Peyer's patch (tissue), 4 donors: ENCODE results near the gene SLC39A11. TPM values are rescaled to one million over a fixed set of nuclear protein-coding genes. Genes with fewer than 3 reads are reported as not detected.

Source experiments
- DNase-seq, 3 donors: peaks; one replicate each; pipeline ENCODE4 v3.0.0-alpha.2; 2017 to 2019
- H3K27ac ChIP-seq, 4 donors: fragments of 200-600 bp; sonication (generic); one replicate each; pipeline ENCODE4 v1.5.1; 2016 to 2019
- H3K27me3 ChIP-seq, 2 donors: fragments of 200-600 bp; sonication (generic); one replicate each; pipeline ENCODE4 v1.5.1; 2019
- H3K36me3 ChIP-seq, 3 donors: fragments of 200-600 bp; sonication (generic); one replicate each; pipeline ENCODE4 v1.5.1; 2016 to 2019
- H3K4me1 ChIP-seq, 4 donors: fragments of 200-600 bp; sonication (generic); one replicate each; pipeline ENCODE4 v1.5.1; 2016 to 2019
- H3K4me3 ChIP-seq, 4 donors: fragments of 200-600 bp; sonication (generic); 1 replicate in 3 of 4; 2 replicates in 1 of 4; pipeline ENCODE4 v1.5.1; 2016 to 2019; ENCODE audit warnings: mild to moderate bottlenecking in 1 of 4
- H3K9me3 ChIP-seq, 4 donors: fragments of 200-600 bp; sonication (generic); one replicate each; pipeline ENCODE4 v1.5.1; 2016 to 2019; ENCODE audit warnings: mild to moderate bottlenecking in 1 of 4
- CTCF ChIP-seq, 6 experiments: fragments of 450-650 bp in 4 of 6; fragments of 200-600 bp in 2 of 6; sonication (generic) in 1 of 6; IDR thresholded peaks; one replicate each; pipeline ENCODE4 v1.5.1; 2017 to 2019; ENCODE audit warnings: antibody characterized with exemption in 6 of 6, mild to moderate bottlenecking in 3 of 6, moderate library complexity in 1 of 6
- POLR2A ChIP-seq, 2 donors: fragments of 450-650 bp; IDR thresholded peaks; one replicate each; pipeline ENCODE4 v1.5.1; 2017; ENCODE audit warnings: antibody characterized with exemption in 2 of 2, mild to moderate bottlenecking in 2 of 2, moderate library complexity in 2 of 2
- total RNA-seq, 4 donors: library from RNA; depleted of rRNA; stranded (reverse); fragments of >200 nt; gene quantifications; one replicate each; pipeline ENCODE4 v1.1.0, GENCODE V29; 2016

The SLC39A11 gene
- total RNA-seq, 4 donors from 2014 or later, result 39.9 to 91.6 (median 45.7) TPM

- DNase-seq, result no peak
- Histone ChIP-seq H3K36me3 (no peaks in the 10 kb centered on the region), H3K27me3 (no peaks in the 10 kb centered on the region), H3K4me3 (no peak overlapping the region), H3K27ac (no peak overlapping the region), H3K9me3 (no peaks in the 10 kb centered on the region), H3K4me1 (no peaks in the 10 kb centered on the region)
- no peak for TF ChIP-seq POLR2A (IDR thresholded peaks at IDR 0.05)
- TF ChIP-seq CTCF (IDR thresholded peaks at IDR 0.05), result no peak
Measured at GRCh38 chr17:73057196-73057595, 35.3 kb downstream of the SLC39A11 start.

DNA sequence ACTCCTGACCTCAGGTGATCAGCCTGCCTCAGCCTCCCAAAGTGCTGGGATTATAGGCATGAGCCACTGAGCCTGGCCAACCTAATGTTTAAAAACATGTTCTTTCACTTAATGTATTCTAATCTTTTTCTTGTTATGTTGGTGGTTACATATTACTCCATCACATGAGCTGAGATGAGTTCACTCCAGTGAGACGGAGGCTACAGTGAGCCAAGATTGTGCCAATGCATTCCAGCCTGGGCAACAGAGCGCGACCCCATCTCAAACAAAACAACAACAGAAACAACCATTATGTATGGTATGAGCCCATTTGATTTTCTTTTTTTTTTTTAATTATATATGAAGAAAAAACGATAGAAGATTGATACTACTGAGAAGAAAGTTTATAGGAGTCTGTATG, 39.6 kb downstream of the SLC39A11 start:
- no peak overlapping the region for H3K4me3 ChIP-seq
- H3K4me1 ChIP-seq, result no peaks in the 10 kb centered on the region
- DNase-seq, result no peak
- no peaks in the 10 kb centered on the region for H3K9me3 ChIP-seq
- no peaks in the 10 kb centered on the region for H3K27me3 ChIP-seq
- no peak overlapping the region for H3K27ac ChIP-seq
- TF ChIP-seq CTCF (IDR thresholded peaks at IDR 0.05) (no peak), POLR2A (IDR thresholded peaks at IDR 0.05) (no peak)
- H3K36me3 ChIP-seq, result no peaks in the 10 kb centered on the region

DNA sequence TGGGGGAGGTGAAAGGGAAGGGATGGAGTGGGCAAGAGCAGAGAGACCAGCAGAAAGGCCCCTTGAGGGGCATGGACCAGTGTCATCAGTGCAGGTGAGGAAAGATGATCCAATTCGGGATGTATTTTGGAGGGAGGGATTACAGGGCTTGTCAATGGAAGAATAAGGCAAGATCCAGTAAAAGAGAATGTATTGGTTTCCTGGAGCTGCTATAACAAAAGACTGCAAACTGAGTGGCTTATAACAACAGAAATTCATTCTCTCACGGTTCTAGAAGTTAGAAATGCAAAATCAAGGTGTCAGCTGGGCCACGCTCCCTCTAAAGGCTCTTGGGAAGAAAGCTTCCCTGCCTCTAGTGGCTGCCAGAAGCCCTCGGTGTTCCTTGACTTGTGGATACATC, 41.7 kb downstream of the SLC39A11 start:
- no peak for DNase-seq
- TF ChIP-seq POLR2A (IDR thresholded peaks at IDR 0.05) (no peak), CTCF (IDR thresholded peaks at IDR 0.05) (no peak)
- no peak overlapping the region for H3K4me3 ChIP-seq
- H3K27me3 ChIP-seq, result no peaks in the 10 kb centered on the region
- H3K9me3 ChIP-seq, result no peaks in the 10 kb centered on the region
- H3K4me1 ChIP-seq, result no peaks in the 10 kb centered on the region
- no peak overlapping the region for H3K27ac ChIP-seq
- H3K36me3 ChIP-seq, result no peaks in the 10 kb centered on the region

GRCh38 chr17:73048170-73048569, 44.3 kb downstream of the SLC39A11 start:
- DNase-seq, result no peak
- TF ChIP-seq POLR2A (IDR thresholded peaks at IDR 0.05), result no peak
- TF ChIP-seq CTCF (IDR thresholded peaks at IDR 0.05), result no peak
- Histone ChIP-seq H3K36me3 (no peaks in the 10 kb centered on the region), H3K27ac (no peak overlapping the region), H3K27me3 (no peaks in the 10 kb centered on the region), H3K4me3 (no peak overlapping the region), H3K4me1 (peaks cover 0 to 4% (median 0%) of the 10 kb centered on the region in 4 donors), H3K9me3 (no peaks in the 10 kb centered on the region)

DNA sequence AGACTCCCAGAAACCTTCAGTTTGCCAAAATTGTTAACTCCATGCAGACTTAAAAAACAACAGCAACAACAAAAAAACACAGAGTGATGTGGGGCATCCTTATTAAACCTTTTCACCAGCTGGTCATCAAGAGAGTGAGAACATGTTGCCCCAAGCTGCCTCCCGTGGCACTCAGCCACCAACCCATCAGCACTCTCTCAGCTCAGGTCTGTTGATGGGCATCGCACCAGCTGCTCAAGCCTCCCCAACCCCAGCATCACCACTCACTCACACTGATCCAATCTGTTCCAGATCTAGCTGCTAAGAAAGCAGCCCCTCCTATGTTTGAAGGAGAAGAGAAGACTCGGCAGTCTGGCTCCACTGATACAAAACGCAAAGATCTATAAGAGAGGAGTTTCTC, 46.8 kb downstream of the SLC39A11 start:
- H3K4me1 ChIP-seq, result peaks cover 0 to 5% (median 0%) of the 10 kb centered on the region in 4 donors
- no peak overlapping the region for H3K4me3 ChIP-seq
- TF ChIP-seq POLR2A (IDR thresholded peaks at IDR 0.05) (no peak), CTCF (IDR thresholded peaks at IDR 0.05) (no peak)
- no peaks in the 10 kb centered on the region for H3K27me3 ChIP-seq
- H3K36me3 ChIP-seq, result no peaks in the 10 kb centered on the region
- no peak for DNase-seq
- H3K9me3 ChIP-seq, result no peaks in the 10 kb centered on the region
- no peak overlapping the region for H3K27ac ChIP-seq
